GM18498 (cell line): Measurements from ENCODE around the gene COL16A1.

Experiments used
- ATAC-seq: cut with Tn5 transposase; IDR thresholded peaks from one replicate; pipeline ENCODE4 v1.9.1; 2021; ENCODE audit warnings: mild to moderate bottlenecking, moderate library complexity; ENCODE audit not compliant: unreplicated experiment

COL16A1 gene

GRCh38 chr1:31703431-31704270 is at the start of gene COL16A1:
TSS of gene COL16A1 (minus strand) at chr1:31704017. CDS start at chr1:31702193, 1,824 bp downstream.
- ATAC-seq, result no peak

- no peak for ATAC-seq
Observed at GRCh38 chr1:31752952-31753475, 49.2 kb upstream of the COL16A1 start.

- no peak for ATAC-seq
Observed at GRCh38 chr1:31752258-31752657, 48.4 kb upstream of the COL16A1 start.

- ATAC-seq, result no peak
Observed at GRCh38 chr1:31751822-31752241, 48.0 kb upstream of the COL16A1 start.

- ATAC-seq, result no peak
Observed at GRCh38 chr1:31750858-31751510, 47.2 kb upstream of the COL16A1 start.

- no peak for ATAC-seq
Observed at GRCh38 chr1:31749785-31750735, 46.2 kb upstream of the COL16A1 start.

GRCh38 chr1:31748365-31748764 is 44.5 kb upstream of the COL16A1 start:
- ATAC-seq, result no peak

GRCh38 chr1:31747304-31747703 is 43.5 kb upstream of the COL16A1 start:
- no peak for ATAC-seq

GRCh38 chr1:31746687-31747086 is 42.9 kb upstream of the COL16A1 start:
- ATAC-seq, result no peak

GRCh38 chr1:31745946-31746670 is 42.3 kb upstream of the COL16A1 start:
- no peak for ATAC-seq

GRCh38 chr1:31745096-31745945 is 41.5 kb upstream of the COL16A1 start:
- ATAC-seq, result peak; percentile 52

- peak; percentile 67 for ATAC-seq
Observed at GRCh38 chr1:31744165-31744888, 40.5 kb upstream of the COL16A1 start.

GRCh38 chr1:31742462-31743212 is 38.8 kb upstream of the COL16A1 start:
- ATAC-seq, result no peak

GRCh38 chr1:31739346-31739745 is 35.5 kb upstream of the COL16A1 start:
- no peak for ATAC-seq

- ATAC-seq, result no peak
Observed at GRCh38 chr1:31736675-31737074, 32.9 kb upstream of the COL16A1 start.

GRCh38 chr1:31735571-31735970 is 31.8 kb upstream of the COL16A1 start:
- ATAC-seq, result no peak

GRCh38 chr1:31734582-31735107 is 30.8 kb upstream of the COL16A1 start:
- no peak for ATAC-seq
